ENCODE measurements around the gene TEAD2. TPM values are rescaled to one million over a fixed set of nuclear protein-coding genes. Genes with fewer than 3 reads are reported as not detected.

The TEAD2 gene
- total RNA-seq, 1 experiment from 2014 or later: 2.4 TPM

GRCh38 chr19:49336482-49337266 is 25.5 kb downstream of the TEAD2 start:
- Mint-ChIP-seq H3K27me3 (ENCODE audit: unreplicated experiment) (peaks cover 85% of the 10 kb centered on the region), H3K9me3 (ENCODE audit: low read depth, unreplicated experiment) (no peaks in the 10 kb centered on the region), H3K4me1 (ENCODE audit: low read depth, unreplicated experiment) (peaks cover 10% of the 10 kb centered on the region), H3K27ac (ENCODE audit: unreplicated experiment) (no peak overlapping the region), H3K4me3 (ENCODE audit: low read depth, unreplicated experiment) (no peak overlapping the region), H3K36me3 (ENCODE audit: insufficient read depth, unreplicated experiment) (no peaks in the 10 kb centered on the region)
- intact Hi-C loops (cut with micrococcal nuclease; ENCODE audit: unreplicated experiment): no loop called here
- DNase-seq: no peak
- TF ChIP-seq CTCF (IDR thresholded peaks at IDR 0.05; ENCODE audit: unreplicated experiment): no peak
- CTCF ChIA-PET: interaction anchor here (0.7 kb wide), 1 partner anchor 55 kb away, joined by 3 read pairs; no protein-coding TSS in a partner anchor
- no TSS peak for BruUV-seq (replicated peaks)

- Mint-ChIP-seq H3K27ac (ENCODE audit: unreplicated experiment) (no peak overlapping the region), H3K9me3 (ENCODE audit: low read depth, unreplicated experiment) (no peaks in the 10 kb centered on the region), H3K36me3 (ENCODE audit: insufficient read depth, unreplicated experiment) (no peaks in the 10 kb centered on the region), H3K27me3 (ENCODE audit: unreplicated experiment) (peaks cover 84% of the 10 kb centered on the region), H3K4me1 (ENCODE audit: low read depth, unreplicated experiment) (peaks cover 10% of the 10 kb centered on the region), H3K4me3 (ENCODE audit: low read depth, unreplicated experiment) (no peak overlapping the region)
- no peak for TF ChIP-seq CTCF (IDR thresholded peaks at IDR 0.05; ENCODE audit: unreplicated experiment)
- CTCF ChIA-PET: interaction anchor here (0.7 kb wide), 1 partner anchor 56 kb away, joined by 3 read pairs; no protein-coding TSS in a partner anchor
- DNase-seq: no peak
- intact Hi-C loops (cut with micrococcal nuclease; ENCODE audit: unreplicated experiment): no loop called here
- no TSS peak for BruUV-seq (replicated peaks)
Measured at GRCh38 chr19:49335784-49336481, 26.3 kb downstream of the TEAD2 start.

- intact Hi-C loops (cut with micrococcal nuclease; ENCODE audit: unreplicated experiment): no loop called here
- Mint-ChIP-seq H3K4me3 (ENCODE audit: low read depth, unreplicated experiment) (no peak within 1 kb of the TSS), H3K36me3 (ENCODE audit: insufficient read depth, unreplicated experiment) (no peaks in the 10 kb centered on the region), H3K27me3 (ENCODE audit: unreplicated experiment) (peaks cover 77% of the 10 kb centered on the region), H3K27ac (ENCODE audit: unreplicated experiment) (no peak within 1 kb of the TSS), H3K4me1 (ENCODE audit: low read depth, unreplicated experiment) (peaks cover 6% of the 10 kb centered on the region), H3K9me3 (ENCODE audit: low read depth, unreplicated experiment) (no peaks in the 10 kb centered on the region)
- no TSS peak for BruUV-seq (replicated peaks)
- CTCF ChIA-PET: no interaction called here
- TF ChIP-seq CTCF (IDR thresholded peaks at IDR 0.05; ENCODE audit: unreplicated experiment): no peak
- no peak for DNase-seq
Measured at GRCh38 chr19:49335071-49335783, 27.0 kb downstream of the TEAD2 start, which contains the start of gene CD37. Gene CD37 (plus strand): TSS chr19:49335406. CDS start chr19:49335541, 135 bp downstream.

GRCh38 chr19:49333811-49334288 is 28.4 kb downstream of the TEAD2 start:
- Mint-ChIP-seq H3K27me3 (ENCODE audit: unreplicated experiment) (peaks cover 64% of the 10 kb centered on the region), H3K4me1 (ENCODE audit: low read depth, unreplicated experiment) (no peaks in the 10 kb centered on the region), H3K4me3 (ENCODE audit: low read depth, unreplicated experiment) (no peak overlapping the region), H3K36me3 (ENCODE audit: insufficient read depth, unreplicated experiment) (no peaks in the 10 kb centered on the region), H3K9me3 (ENCODE audit: low read depth, unreplicated experiment) (no peaks in the 10 kb centered on the region), H3K27ac (ENCODE audit: unreplicated experiment) (no peak overlapping the region)
- no peak for DNase-seq
- CTCF ChIA-PET: no interaction called here
- intact Hi-C loops (cut with micrococcal nuclease; ENCODE audit: unreplicated experiment): no loop called here
- TF ChIP-seq CTCF (IDR thresholded peaks at IDR 0.05; ENCODE audit: unreplicated experiment): no peak
- BruUV-seq (replicated peaks): no TSS peak
